Astrocyte of the cerebellum (primary cell): Measurements from ENCODE around the gene DLAT.
"Not testable (repeated sequence)": the region's sequence is repeated elsewhere in the genome, so short reads cannot be mapped to it uniquely, and the experiment has no call there.

Experiments
- DNase-seq: peaks from one replicate; pipeline ENCODE4 v3.0.0-alpha.2; 2011; ENCODE audit warnings: low read depth
- H3K4me3 ChIP-seq: 2 replicates; pipeline ENCODE4 v1.5.1; 2011; ENCODE audit warnings: mild to moderate bottlenecking, low read depth, low read length, moderate library complexity
- in situ Hi-C: cut with HindIII; loops from 2 replicates; pipeline ENCODE4 v1.10.0; 2017; ENCODE audit warnings: low sequenced_read_pairs
- TF ChIP-seq, protein P1 (sequence below): IDR thresholded peaks from 2 replicates; pipeline ENCODE4 v1.5.1; 2012; ENCODE audit warnings: low read length, low read depth, moderate library complexity, mild to moderate bottlenecking; ENCODE audit errors: missing control alignments

The DLAT gene

DNA sequence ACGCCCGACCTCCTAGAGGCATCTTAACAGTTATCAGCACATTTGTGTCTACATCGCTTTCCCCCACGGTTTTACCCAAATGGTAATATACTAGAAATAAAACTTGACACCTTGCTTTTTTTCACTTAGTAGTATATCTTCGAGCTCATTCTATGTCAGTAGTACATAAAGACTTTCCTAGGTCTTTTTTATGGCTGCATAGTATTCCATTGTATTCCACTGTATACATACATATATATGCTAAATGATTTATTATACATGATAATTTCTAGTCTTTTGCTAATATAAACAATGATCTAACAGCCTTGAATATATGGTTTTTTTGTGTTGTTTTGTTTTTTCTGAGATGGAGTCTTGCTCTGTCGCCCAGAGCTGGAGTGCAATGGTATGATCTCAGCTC is 34.8 kb upstream of the DLAT start:
- TF ChIP-seq, protein P1, sequence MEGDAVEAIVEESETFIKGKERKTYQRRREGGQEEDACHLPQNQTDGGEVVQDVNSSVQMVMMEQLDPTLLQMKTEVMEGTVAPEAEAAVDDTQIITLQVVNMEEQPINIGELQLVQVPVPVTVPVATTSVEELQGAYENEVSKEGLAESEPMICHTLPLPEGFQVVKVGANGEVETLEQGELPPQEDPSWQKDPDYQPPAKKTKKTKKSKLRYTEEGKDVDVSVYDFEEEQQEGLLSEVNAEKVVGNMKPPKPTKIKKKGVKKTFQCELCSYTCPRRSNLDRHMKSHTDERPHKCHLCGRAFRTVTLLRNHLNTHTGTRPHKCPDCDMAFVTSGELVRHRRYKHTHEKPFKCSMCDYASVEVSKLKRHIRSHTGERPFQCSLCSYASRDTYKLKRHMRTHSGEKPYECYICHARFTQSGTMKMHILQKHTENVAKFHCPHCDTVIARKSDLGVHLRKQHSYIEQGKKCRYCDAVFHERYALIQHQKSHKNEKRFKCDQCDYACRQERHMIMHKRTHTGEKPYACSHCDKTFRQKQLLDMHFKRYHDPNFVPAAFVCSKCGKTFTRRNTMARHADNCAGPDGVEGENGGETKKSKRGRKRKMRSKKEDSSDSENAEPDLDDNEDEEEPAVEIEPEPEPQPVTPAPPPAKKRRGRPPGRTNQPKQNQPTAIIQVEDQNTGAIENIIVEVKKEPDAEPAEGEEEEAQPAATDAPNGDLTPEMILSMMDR, result no peak
- no peak for DNase-seq
- H3K4me3 ChIP-seq, result no peak overlapping the region
- in situ Hi-C loops, result no loop called here

DNA sequence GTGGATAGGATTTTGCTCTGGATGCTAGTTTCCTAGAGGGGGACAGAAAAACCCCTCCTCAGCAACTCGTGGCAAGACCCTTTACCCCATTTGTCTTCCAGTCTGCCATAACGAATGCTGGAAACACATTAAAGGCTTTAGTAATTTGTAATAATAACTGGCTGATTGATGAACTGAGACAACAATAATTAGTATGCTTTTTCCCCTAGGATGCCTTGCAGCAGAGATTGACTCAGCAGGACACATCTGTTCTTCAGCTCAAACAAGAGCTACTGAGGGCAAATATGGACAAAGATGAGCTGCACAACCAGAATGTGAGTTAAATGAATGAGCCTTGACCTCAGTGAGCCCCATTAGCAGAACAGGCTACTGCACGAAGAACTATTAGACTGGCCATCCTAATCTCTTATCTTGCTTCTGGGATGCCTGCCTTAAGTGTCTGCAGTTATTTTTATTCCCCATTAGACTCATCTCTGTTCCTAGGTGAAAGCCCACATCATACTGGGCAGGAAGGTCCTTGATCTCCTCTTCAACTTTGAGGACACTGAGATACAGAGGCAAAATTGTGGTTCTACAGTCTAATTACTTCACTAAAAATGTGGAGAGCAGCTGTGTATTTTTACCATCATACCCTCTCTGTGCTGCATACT is 32.9 kb upstream of the DLAT start:
- in situ Hi-C loops, result no loop called here
- H3K4me3 ChIP-seq, result no peak overlapping the region
- DNase-seq, result no peak
- TF ChIP-seq, protein P1, result no peak

DNA sequence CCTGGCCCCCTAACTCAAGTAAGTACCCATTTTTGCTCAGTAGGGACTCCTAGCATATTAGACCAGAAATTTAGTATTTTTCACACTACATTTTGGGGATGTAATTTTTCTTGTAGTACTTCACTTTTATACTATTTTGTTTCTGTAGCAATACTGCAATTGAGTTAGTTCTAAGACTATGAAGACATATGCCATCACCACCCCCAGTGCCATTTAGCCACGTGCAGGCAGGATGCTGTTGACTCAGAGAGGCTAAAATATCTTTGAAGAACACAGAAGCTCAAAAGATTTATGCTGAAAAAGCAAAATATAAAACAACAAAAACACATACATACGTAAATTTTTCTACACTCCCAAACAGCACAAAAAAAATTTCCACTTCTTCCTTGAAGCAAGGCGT is 29.1 kb upstream of the DLAT start:
- TF ChIP-seq, protein P1, result no peak
- H3K4me3 ChIP-seq, result no peak overlapping the region
- no peak for DNase-seq
- in situ Hi-C loops, result no loop called here

- H3K4me3 ChIP-seq, DNase-seq, in situ Hi-C loops: not testable (repeated sequence)
- TF ChIP-seq, protein P1, result peak; percentile 47
Measured at GRCh38 chr11:111996669-111997068, 28.5 kb upstream of the DLAT start.

- no peak overlapping the region for H3K4me3 ChIP-seq
- TF ChIP-seq, protein P1, result no peak
- in situ Hi-C loops, result no loop called here
- DNase-seq, result no peak
Measured at GRCh38 chr11:111999111-111999510, 26.1 kb upstream of the DLAT start.

DNA sequence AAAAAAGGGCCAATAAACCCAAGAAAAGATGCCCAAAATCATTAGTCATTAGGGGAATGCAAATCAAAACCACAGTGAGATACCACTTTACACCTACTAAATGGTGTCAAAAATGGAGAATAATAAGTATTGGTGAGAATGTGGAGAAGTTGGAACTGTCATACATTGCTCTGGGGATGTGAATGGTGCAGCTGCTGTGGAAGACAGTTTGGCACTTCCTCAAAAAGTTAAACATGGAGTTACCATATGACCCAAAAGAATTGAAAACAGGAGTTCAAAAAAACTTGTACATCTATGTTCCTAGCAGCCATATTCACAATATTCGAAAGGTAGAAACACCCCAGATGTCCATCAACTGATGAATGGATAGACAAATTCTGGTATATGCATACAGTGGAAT is 24.5 kb upstream of the DLAT start:
- TF ChIP-seq, protein P1, result no peak
- no peak for DNase-seq
- no peak overlapping the region for H3K4me3 ChIP-seq
- in situ Hi-C loops, result no loop called here
